NCI-H1417 (cell line): Measurements from ENCODE around the gene WNT6.

ENCODE experiments used
- DNase-seq, 3 experiments: peaks; one replicate each; lab custom pipeline; 2025; lab: John Stamatoyannopoulos, UW

The WNT6 gene

DNA sequence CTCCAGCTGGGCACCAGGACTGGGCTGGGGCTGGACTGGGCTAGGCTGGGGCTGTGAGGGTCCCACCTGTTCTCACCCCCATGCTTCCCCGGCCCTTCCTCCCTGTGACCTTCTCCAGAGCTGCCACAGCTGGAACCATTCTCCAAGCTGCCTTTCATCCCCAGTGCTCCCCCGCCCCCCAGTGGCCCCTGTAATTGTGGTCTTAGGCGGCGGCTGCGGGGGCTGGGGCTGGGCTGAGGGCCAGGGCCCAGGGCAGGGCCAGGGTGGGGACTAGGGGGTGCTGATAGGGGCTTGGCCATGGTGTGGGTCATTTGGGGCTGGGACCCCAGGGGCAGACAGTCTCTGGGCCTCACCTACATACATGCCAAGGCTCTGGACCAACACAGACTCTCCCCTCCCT, 18.3 kb downstream of the WNT6 start:
- DNase-seq = no peak

DNA sequence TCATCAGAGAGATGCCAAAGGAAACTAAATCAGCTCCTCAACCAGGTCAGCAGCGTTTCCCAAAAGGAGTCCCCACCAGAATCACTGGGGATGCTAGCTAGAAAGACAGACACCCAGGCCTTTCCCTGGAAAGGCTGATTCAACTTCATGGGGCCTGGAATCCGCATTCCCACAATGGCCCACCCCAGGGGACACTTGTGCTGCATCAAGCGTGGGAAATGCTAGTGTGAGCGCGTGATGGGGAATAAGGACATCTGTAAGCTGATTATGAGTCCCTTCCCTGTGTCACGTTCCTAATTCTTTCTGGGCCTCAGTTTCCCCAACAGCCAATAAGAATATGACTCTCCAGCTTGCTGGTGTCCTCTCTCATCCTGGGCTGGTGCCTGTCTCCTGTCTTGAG, 18.9 kb downstream of the WNT6 start:
- DNase-seq = peak in 1 of 3 experiments; percentile 38

DNA sequence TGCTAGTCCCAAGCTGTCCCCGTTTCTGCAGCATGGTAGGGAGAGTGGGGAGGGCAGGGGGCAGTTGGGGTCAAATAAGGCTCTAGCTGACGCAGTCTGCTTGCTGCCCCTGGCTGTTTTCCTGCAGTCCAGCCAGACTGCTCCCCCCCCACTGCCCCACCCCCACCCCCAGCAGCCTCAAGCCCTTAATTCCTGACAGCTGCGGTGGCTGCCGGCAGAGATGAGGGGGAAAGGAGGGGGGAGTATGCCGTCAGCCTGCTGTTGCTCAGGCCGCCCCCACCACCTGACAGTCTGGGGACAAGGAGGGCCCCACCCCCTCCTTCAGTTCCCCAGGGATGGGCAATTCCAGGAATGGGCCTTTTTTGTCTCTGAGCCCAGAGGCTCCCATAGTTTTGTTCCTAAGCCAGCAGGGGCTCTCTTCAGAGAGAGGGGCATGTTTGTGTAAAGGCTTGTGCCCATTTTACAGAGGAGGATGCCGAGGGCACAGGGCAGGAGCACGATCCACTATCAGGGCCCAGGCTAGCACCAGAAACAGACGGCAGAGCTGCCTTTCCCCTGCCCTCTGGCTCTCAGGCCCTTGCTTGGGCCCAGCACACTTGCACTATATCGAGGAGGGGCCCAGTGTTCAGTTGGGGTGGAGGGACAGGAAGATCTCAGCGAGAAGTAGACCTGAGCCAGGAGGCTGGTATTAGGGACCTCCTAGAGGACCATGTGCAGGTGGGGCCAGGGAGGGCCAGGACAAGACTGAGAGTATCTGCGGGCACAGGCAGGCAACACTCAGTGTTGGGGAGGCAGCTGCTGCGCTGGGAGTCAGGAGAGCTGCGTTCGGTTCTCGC, 19.5 kb downstream of the WNT6 start:
- peak; percentile 9 to 70 (median 40) for DNase-seq

DNA sequence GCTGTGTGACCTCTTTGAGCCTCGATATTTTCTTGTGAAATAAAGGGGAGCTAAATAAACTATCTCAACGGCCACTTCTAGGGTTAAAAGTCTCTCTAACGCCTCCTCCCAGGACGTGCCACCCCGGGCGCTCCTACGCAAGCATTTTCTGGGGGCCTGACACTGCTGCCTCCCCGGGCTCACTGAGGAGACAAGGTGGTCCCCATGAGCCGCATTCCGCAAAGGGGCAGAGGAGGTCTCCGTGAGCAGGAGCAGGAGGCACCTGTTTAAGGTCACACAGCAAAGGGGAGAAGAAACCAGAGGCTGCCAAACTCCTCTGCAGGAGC, 20.1 kb downstream of the WNT6 start:
- DNase-seq = peak in 1 of 3 experiments; percentile 54

- peak; percentile 5 to 83 (median 80) for DNase-seq
Observed at GRCh38 chr2:218880102-218880858, 20.7 kb downstream of the WNT6 start, which contains the start of gene WNT10A. Gene WNT10A, plus strand, starts transcription at chr2:218880852. Its CDS starts 144 bp downstream, at chr2:218880996.

GRCh38 chr2:218880859-218881594, 21.4 kb downstream of the WNT6 start:
- DNase-seq = peak in 1 of 3 experiments; percentile 37

- no peak for DNase-seq
Observed at GRCh38 chr2:218881744-218882460, 22.3 kb downstream of the WNT6 start.

DNA sequence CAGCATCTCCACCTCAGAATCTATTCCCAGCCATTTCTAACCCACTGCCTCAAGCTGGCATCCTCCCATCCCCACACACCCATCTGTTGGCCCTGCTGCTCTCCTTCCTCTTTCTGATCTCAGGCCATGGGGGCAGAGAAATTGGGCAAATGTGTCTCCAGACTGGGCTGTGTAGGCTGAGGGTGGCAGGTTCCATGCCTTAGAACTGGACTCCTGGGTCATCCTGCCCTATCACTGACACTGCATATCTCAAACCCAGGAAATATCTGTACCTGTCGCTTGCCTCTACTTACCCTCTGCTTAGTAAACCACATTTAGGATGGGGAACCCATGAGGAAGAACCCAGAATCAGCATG, 22.8 kb downstream of the WNT6 start:
- DNase-seq = no peak

DNA sequence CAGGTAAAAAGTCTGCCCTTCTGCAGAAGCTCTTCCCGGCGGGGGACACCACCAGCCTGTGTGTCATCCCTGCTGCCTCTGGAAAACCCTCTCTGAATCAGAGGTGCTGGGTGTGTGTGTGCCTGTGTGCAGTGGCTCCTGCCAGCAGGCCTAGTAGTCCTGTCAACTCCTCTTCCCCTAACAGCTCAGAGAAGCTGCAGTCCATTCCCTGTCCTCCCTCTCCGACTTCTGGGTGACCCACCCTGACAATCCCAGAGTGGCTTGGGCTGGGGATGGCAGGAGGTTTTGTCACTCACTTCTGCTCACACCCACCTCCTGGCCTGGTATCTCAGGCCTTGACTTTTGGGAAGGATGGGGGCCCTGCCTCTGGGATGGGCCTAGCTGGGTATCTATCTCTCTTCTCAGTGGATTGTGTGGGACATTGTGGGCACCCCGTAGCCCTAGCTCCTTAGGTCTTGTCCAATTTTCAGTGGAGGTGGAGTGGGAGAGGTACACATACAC, 23.3 kb downstream of the WNT6 start:
- no peak for DNase-seq

DNA sequence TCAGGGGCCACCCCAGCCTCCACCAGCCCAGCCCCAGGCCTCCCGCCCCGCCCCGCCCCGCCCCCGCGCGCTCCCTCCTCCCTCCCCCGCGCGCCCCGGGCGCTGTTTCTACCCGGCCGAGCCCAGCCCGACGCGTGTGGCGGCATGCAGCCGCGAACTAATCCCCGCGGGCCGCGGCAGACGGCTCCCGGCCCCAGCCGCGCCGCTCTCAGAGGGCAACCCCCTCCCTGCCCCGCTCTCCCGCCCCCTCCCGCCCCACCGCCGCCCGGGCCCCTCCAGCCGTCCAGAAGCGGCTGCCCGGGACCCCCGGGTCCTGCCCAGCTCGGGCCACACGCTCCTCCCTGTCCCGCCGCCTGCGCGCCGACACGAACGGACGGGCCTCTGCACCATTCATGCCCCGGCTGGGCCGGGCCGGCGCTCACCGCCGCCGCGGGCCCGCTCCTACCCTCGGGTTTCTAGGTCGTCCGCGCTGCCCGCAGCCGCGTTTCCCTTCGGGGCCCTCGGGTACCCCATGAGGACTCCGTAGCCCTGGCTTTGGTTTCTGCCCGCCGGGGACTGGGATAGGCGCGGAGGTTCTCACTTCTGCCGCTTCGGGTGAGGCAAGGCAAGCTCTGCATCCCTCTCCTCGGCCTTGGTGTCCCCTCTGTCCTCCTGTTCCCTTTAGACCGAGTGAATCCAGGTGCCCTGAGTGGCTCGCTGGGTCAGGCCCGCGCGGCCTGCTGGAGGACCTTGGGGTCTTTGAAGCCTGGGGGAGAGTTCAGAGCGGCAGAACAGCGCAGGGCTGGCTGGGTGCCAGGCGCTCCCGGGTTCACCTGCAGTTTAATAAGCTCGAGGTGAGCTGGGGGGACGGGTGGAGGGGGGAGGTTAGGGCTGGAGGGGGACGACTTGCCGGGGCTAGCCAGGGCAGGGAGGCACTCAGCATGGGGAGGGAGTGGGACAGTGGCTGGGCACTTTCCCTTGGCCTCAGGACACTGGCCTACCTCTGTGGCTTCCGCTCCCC, 24.2 kb downstream of the WNT6 start:
- no peak for DNase-seq

DNA sequence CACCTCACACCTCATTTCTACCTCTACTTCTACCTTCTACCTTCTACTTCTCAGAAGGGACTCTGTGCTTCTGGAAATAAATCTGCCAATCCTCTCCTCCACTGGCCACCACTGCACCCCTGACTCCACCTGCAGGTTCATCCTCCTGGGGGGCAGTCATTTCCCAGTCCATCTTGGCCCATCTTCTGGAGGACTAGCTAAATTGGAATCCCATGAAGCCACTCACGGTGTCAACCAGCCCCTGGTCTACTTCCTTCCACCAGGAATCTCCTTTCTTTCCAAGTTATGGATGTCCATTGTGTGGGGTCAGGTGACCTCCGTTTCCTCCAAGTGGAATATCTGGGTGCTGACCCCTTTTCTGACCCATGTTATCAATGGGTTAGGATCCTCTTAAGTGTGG, 24.9 kb downstream of the WNT6 start:
- DNase-seq = no peak

DNA sequence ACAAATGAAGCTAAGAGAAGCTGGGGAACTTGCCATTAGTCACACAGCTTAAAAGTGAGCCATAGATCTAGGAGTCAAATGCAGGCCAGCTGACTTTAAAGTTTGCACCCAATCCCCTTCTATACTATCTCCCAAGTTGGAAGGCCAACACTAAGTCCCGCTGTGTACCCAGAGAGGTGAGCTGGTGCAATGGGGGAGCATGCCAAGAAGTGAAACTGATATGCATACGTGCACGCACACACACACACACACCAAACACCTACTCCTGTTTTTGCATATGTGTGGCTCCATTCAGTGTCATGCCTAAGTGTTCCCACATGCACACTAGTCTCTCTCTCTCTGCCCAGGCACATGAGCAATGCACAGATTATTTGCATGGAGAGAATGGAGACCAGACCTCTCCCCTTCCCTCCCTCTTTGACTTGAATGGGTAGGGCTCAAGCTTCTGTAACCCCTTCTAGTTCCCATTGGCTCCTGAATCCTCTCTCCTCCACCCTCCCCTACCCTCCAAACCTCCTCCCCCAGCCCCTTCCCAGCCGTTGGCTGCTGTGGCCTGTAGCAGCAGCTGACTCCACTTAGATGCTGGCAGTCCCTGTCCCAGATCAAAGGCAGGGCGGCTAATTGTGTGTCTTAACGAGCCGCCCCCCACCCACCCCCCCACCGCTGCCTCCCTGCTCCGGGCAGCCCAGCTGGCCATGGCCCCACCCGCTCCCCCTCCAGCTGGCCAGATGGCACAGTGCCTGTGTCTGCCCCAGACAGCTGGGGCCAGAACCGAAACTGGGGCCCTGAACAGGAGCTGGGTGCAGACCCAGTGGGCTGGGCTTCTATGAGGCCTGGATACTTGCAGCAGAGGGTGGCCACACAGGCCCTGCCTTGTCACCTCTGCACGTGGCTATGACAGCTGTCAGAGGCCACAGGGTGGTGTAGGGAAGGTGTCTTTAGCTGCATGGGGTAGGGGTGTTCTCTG, 26.7 kb downstream of the WNT6 start:
- peak in 2 of 3 experiments; percentile 50 to 71 for DNase-seq

- DNase-seq = no peak
Observed at GRCh38 chr2:218887079-218887478, 27.5 kb downstream of the WNT6 start.

- no peak for DNase-seq
Observed at GRCh38 chr2:218888341-218888740, 28.7 kb downstream of the WNT6 start.

DNA sequence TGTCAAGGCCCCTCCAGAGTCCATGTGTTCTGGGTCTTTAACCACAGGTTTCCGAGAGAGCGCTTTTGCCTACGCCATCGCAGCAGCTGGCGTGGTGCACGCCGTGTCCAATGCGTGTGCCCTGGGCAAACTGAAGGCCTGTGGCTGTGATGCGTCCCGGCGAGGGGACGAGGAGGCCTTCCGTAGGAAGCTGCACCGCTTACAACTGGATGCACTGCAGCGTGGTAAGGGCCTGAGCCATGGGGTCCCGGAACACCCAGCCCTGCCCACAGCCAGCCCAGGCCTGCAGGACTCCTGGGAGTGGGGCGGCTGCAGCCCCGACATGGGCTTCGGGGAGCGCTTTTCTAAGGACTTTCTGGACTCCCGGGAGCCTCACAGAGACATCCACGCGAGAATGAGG, 30.3 kb downstream of the WNT6 start:
- no peak for DNase-seq

DNA sequence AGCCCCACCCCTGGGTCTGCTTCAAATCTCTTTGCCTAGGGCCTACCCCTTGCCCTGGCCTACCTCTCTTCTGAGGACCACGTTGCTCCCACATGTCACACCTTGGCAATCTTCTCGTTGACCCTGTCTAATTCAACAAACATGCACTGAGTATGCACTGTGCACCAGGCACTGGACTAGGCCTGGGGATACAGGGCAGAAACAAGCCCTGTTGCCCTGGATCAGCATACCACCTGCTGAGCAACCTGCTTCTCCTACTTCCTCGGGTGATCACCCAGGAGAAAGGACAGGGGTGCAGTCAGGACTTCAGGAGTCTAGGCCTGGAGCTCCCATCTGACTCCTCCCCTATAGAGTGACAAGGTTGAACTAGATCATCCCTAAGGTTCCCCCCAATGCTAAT, 30.8 kb downstream of the WNT6 start:
- DNase-seq = no peak

- DNase-seq = no peak
Observed at GRCh38 chr2:218891275-218892135, 31.9 kb downstream of the WNT6 start.

DNA sequence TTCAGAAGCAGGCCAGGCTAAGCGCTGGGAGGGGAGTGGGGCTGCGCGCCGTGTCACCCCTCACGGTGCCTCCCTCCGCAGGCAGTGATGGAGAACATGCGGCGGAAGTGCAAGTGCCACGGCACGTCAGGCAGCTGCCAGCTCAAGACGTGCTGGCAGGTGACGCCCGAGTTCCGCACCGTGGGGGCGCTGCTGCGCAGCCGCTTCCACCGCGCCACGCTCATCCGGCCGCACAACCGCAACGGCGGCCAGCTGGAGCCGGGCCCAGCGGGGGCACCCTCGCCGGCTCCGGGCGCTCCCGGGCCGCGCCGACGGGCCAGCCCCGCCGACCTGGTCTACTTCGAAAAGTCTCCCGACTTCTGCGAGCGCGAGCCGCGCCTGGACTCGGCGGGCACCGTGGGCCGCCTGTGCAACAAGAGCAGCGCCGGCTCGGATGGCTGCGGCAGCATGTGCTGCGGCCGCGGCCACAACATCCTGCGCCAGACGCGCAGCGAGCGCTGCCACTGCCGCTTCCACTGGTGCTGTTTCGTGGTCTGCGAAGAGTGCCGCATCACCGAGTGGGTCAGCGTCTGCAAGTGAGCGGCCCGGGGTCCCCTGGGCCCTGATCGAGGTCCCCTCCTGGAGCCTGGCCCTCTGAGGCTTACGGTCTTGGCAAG, 33.2 kb downstream of the WNT6 start:
- DNase-seq = peak; percentile 65 to 92 (median 89)
